WTC11 (cell line): ENCODE data around the gene HMGB1. TPM values are rescaled to one million over a fixed set of nuclear protein-coding genes. Genes with fewer than 3 reads are reported as not detected.
A peak's percentile ranks its signal among the peaks of the same experiment; 100 is the strongest.
"Not testable (repeated sequence)": the region's sequence is repeated elsewhere in the genome, so short reads cannot be mapped to it uniquely, and the experiment has no call there.

ENCODE experiments used
- ATAC-seq: fragments of 200-7000 bp; cut with Tn5 transposase; 2 replicates; pipeline ENCODE4 v1.10.0; 2021; ENCODE audit warnings: mild to moderate bottlenecking, moderate library complexity
- CTCF ChIA-PET: fragments of 300-600 bp; sonication (Branson Sonifier 250); formaldehyde crosslinking; loops from one replicate; lab custom pipeline; 2021; ENCODE audit warnings: antibody characterized with exemption; lab: Charles Lee
- POLR2A ChIA-PET: fragments of 350-600 bp; sonication (Branson Sonifier 250); formaldehyde crosslinking; loops from one replicate; lab custom pipeline; 2021; ENCODE audit warnings: antibody characterized with exemption; lab: Charles Lee
- DNase-seq: peaks from one replicate; pipeline ENCODE4 v3.0.0; 2021; ENCODE audit warnings: low spot score
- H3K27ac Mint-ChIP-seq: 2 replicates; pipeline ENCODE4 v1.8.0; 2021; ENCODE audit warnings: mixed read lengths
- H3K27me3 Mint-ChIP-seq: 2 replicates; pipeline ENCODE4 v1.8.0; 2021; ENCODE audit warnings: low read depth, mild to moderate bottlenecking, moderate library complexity, mixed read lengths
- H3K36me3 Mint-ChIP-seq: 2 replicates; pipeline ENCODE4 v1.8.0; 2021; ENCODE audit warnings: mixed read lengths
- H3K4me1 Mint-ChIP-seq: 2 replicates; pipeline ENCODE4 v1.8.0; 2022; ENCODE audit warnings: mixed read lengths
- H3K4me3 Mint-ChIP-seq: 2 replicates; pipeline ENCODE4 v1.8.0; 2021; ENCODE audit warnings: mild to moderate bottlenecking, moderate library complexity, mixed read lengths
- H3K9me3 Mint-ChIP-seq: 2 replicates; pipeline ENCODE4 v1.8.0; 2021; ENCODE audit warnings: mixed read lengths
- CTCF ChIP-seq: fragments of 200-600 bp; IDR thresholded peaks from 2 replicates; pipeline ENCODE4 v1.8.0; 2022; ENCODE audit warnings: antibody characterized with exemption
- FOXK1 ChIP-seq: sonication (generic); formaldehyde crosslinking; IDR thresholded peaks from 2 replicates; pipeline ENCODE4 v1.8.0; 2022; ENCODE audit warnings: mild to moderate bottlenecking, moderate library complexity, missing genetic modification reagents
- HMGXB4 ChIP-seq: sonication (generic); formaldehyde crosslinking; IDR thresholded peaks from 2 replicates; pipeline ENCODE4 v1.8.1; 2023; ENCODE audit warnings: mild to moderate bottlenecking, moderate library complexity, missing genetic modification reagents
- JUN ChIP-seq: sonication (generic); formaldehyde crosslinking; IDR thresholded peaks from 2 replicates; pipeline ENCODE4 v1.8.0; 2023; ENCODE audit warnings: mild to moderate bottlenecking, missing genetic modification reagents
- MYBL2 ChIP-seq: sonication (generic); formaldehyde crosslinking; IDR thresholded peaks from 2 replicates; pipeline ENCODE4 v1.8.1; 2023; ENCODE audit warnings: mild to moderate bottlenecking, moderate library complexity, missing genetic modification reagents
- NFYB ChIP-seq: sonication (generic); formaldehyde crosslinking; conservative IDR thresholded peaks from 2 replicates; pipeline ENCODE4 v1.8.0; 2022; ENCODE audit warnings: low read depth, missing genetic modification reagents
- RELA ChIP-seq: sonication (generic); formaldehyde crosslinking; IDR thresholded peaks from 2 replicates; pipeline ENCODE4 v1.8.1; 2022; ENCODE audit warnings: missing genetic modification reagents, mild to moderate bottlenecking, borderline replicate concordance
- SMAD4 ChIP-seq: sonication (generic); formaldehyde crosslinking; IDR thresholded peaks from 2 replicates; pipeline ENCODE4 v1.8.0; 2022; ENCODE audit warnings: mild to moderate bottlenecking, missing genetic modification reagents
- USF2 ChIP-seq: sonication (generic); formaldehyde crosslinking; IDR thresholded peaks from 2 replicates; pipeline ENCODE4 v1.8.1; 2023; ENCODE audit warnings: mild to moderate bottlenecking, missing genetic modification reagents, moderate library complexity
- ZMAT4 ChIP-seq: fragments of 250-450 bp; sonication (Bioruptor Pico); IDR thresholded peaks from 2 replicates; pipeline ENCODE4 v1.9.0; 2021; ENCODE audit warnings: mild to moderate bottlenecking
- ZNF121 ChIP-seq: sonication (generic); formaldehyde crosslinking; IDR thresholded peaks from 2 replicates; pipeline ENCODE4 v1.8.0; 2023; ENCODE audit warnings: missing genetic modification reagents
- total RNA-seq: library from RNA; stranded (reverse); gene quantifications from 3 replicates; pipeline ENCODE4 v1.2.3, GENCODE V29; 2021

HMGB1 gene
- total RNA-seq, 1 experiment from 2014 or later: 640 TPM

GRCh38 chr13:30464496-30465342, 1.0 kb downstream of the HMGB1 start (continued):
- no peak for TF ChIP-seq ZMAT4

GRCh38 chr13:30463787-30464495, 1.8 kb downstream of the HMGB1 start:
- Mint-ChIP-seq H3K4me3 (peak overlapping the region; percentile 87), H3K36me3 (peaks cover 37% of the 10 kb centered on the region), H3K9me3 (no peaks in the 10 kb centered on the region), H3K27ac (peak overlapping the region; percentile 93), H3K27me3 (peaks cover 3% of the 10 kb centered on the region; the same call in 1 of the 2 replicates), H3K4me1 (peaks cover 18% of the 10 kb centered on the region)
- ChIA-PET POLR2A (interaction anchor here (2.2 kb wide), 1 partner anchor 18 kb away, joined by 5 read pairs; no protein-coding TSS in a partner anchor), CTCF (no interaction called here)
- 0 out of 2 replicates have a peak, but pooled peaks have one; percentile 24 for TF ChIP-seq FOXK1
- 0 out of 2 replicates have a peak, but pooled peaks have one; percentile 29 for TF ChIP-seq HMGXB4 (CRISPR knock-in tag)
- TF ChIP-seq JUN (CRISPR knock-in tag): 0 out of 2 replicates have a peak, but pooled peaks have one; percentile 57
- no peak for TF ChIP-seq SMAD4 (CRISPR knock-in tag)
- no peak for TF ChIP-seq NFYB (CRISPR knock-in tag)
- no peak for TF ChIP-seq USF2 (CRISPR knock-in tag)
- TF ChIP-seq ZNF121 (CRISPR knock-in tag): no peak
- TF ChIP-seq MYBL2 (CRISPR knock-in tag): 0 out of 2 replicates have a peak, but pooled peaks have one; percentile 31
- no peak for TF ChIP-seq ZMAT4
- no peak for TF ChIP-seq RELA (CRISPR knock-in tag)
- no peak for TF ChIP-seq CTCF
- ATAC-seq: no peak
- no peak for DNase-seq

GRCh38 chr13:30461279-30462066, 4.3 kb downstream of the HMGB1 start:
- H3K4me3 Mint-ChIP-seq, CTCF ChIA-PET, DNase-seq, ATAC-seq, POLR2A ChIA-PET, H3K27me3 Mint-ChIP-seq, H3K9me3 Mint-ChIP-seq: not testable (repeated sequence)
- Mint-ChIP-seq H3K4me1 (peaks cover 10% of the 10 kb centered on the region), H3K27ac (peak overlapping the region; percentile 83), H3K36me3 (peaks cover 37% of the 10 kb centered on the region)
